ENCODE measurements around the gene TIMELESS.
"Not testable (repeated sequence)": the region's sequence is repeated elsewhere in the genome, so short reads cannot be mapped to it uniquely, and the experiment has no call there.

Gene TIMELESS

DNA sequence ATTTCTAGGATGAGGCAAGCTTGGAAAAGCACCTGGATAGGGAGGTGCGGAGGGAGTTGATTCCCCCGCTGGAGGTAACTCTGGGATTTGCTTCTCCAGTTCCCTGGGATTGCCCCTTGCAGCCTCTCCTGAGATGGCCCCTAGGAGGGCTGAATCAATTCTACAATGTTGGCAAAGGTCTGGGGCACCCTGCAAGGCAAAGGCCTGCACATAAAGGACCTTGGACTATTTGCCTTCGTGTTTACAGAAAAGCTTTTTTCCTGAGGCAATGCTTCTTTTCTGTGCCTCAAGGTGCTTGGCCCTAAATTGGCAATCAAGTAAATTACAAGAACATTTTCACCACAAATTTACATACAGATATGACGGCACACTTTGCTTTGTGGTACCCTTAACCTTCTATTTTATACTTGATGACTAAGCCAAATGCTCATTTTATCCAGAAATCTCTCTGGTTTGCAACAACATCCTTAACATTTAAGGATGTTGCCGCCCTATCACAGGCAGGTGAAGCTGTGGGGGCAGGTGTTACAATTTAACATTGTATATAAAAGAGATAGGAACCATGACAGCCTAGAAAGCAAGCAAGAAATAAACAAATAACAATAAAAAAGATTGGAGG is 40.3 kb downstream of the TIMELESS start:
- DNase-seq (ENCODE audit: low spot score) = no peak

DNA sequence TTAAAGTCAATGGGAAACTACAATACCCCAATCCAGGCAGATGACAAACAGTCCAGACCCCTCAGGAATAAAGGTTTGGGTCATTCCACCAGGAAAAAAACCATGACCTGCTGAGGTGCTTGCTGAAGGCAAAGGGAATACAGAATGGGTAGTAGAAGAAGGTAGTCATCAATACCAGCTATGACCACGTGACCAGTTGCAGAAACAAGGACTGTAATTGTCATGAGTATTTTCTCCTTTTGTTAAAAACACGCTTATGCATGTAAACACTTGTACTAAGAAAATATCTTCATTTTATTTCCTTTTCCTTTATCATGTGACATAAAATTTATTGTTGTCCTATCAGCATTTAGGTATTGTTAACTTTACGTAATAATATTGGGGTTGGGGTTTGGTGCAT is 45.0 kb downstream of the TIMELESS start:
- DNase-seq (ENCODE audit: low spot score) = not testable (repeated sequence)

DNA sequence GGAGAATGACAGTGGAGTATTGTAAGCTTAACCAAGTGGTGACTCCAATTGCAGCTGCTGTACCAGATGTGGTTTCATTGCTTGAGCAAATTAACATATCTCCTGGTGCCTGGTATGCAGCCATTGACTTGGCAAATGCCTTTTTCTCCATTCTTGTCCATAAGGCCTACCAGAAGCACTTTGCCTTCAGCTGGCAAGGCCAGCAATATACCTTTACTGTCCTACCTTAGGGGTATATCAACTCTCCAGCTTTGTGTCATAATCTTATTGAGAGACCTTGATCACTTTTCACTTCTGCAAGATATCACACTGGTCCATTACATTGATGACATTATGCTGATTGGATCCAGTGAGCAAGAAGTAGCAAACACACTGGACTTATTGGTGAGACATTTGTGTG is 47.6 kb downstream of the TIMELESS start:
- DNase-seq (ENCODE audit: low spot score) = not testable (repeated sequence)

DNA sequence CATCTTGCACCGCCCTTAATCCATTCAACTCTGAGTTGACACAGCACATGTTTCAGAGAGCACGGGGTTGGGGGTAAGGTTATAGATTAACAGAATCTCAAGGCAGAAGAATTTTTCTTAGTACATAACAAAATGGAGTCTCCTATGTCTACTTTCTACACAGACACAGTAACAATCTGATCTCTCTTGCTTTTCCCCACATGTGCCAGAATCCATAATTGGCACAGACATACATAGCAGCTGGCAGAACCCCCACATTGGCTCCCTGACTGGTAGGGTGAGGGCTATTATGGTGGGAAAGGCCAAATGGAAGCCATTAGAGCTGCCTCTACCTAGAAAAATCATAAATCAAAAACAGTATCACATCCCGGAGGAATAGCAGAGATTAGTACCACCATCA is 48.1 kb downstream of the TIMELESS start:
- not testable (repeated sequence) for DNase-seq (ENCODE audit: low spot score)

DNA sequence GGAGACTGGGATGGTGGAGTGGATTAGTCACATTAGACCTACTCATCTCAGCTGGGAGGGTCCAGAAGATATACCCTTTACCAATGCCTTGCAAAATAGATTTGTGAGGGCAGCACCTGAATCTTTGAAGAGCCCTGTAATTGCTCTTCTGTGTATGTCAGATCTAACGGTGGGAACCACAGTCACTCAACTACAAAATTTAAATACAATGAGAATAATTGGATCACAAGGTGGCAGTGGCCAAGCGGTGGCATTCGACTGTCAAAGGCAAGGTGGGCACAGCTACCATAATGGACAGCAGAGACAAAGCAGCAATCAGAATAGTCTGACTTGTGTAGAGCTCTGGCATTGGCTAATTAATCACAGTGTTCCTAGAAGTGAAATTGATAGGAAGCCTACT is 49.8 kb downstream of the TIMELESS start:
- DNase-seq (ENCODE audit: low spot score) = not testable (repeated sequence)

DNA sequence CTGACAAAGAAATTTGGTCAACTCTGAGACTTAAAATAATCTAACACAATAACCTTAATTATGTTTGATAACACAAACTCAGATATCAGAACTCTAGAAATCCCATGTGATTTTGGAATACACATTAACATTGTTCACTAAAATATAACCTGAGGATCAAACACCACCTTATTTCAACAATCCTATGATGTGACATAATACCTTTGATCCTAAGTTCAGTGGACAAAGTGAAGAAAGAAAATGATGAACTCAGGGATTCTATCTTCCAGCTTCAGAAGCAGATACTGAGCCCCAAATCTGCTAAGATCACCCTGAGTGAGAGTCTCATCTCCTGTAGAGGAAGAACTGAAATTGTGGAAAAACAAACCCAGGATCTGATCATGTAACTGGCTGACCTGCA is 50.9 kb downstream of the TIMELESS start:
- no peak for DNase-seq (ENCODE audit: low spot score)

DNA sequence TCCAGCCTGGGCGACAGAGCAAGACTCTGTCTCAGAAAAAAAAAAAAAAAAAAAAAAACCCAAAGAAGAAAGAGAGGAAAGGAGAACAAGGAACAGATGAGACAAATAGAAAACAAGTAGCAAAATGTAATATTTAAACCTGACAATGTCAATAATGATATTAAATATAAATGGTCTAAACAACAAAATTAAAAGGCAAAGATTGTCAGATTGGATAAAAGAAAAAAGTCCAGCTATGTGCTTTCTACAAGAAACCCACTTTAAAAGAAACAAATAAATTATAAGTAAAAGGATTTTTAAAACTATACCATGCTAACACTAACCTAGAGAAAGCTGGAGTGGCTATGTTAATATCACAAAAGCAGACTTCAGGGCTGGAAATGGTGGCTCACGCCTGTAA is 56.9 kb downstream of the TIMELESS start:
- DNase-seq (ENCODE audit: low spot score) = no peak

DNA sequence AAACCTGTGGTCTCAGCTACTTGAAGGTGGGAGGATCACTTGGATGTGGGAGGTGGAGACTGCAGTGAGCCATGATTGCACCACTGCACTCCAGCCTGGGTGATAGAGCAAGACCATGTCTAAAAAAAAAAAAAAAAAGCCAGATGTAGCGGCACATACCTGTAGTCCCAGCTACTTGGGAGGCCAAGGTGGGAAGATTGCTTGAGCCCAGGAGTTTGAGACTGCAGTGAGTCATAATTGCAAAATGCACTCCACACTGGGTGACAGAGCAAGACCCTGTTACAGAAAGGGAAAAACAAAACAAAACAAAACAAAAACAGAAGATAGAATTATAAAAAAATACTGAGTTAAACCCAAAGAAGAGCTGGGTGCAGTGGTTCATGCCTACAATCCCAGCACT is 57.5 kb downstream of the TIMELESS start:
- DNase-seq (ENCODE audit: low spot score) = no peak

DNA sequence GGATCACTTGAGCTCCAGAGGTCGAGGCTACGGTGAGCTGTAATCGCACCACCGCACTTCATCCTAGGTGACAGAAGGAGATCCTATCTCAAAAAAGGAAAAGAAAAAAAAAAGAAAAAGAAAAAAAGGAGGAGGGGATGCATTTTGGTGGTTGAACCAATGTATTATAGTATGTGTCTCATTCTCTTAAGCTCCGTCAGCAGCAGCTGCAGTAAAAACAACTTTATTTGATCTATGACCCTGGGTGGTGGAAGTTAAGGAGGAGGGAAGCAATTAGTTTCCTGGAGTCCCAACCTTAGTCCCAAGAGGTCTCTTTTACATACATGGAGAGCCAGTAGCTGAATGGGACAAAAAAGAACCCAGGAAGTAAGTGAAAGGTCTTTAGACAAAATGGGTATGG is 59.8 kb downstream of the TIMELESS start:
- no peak for DNase-seq (ENCODE audit: low spot score)

DNA sequence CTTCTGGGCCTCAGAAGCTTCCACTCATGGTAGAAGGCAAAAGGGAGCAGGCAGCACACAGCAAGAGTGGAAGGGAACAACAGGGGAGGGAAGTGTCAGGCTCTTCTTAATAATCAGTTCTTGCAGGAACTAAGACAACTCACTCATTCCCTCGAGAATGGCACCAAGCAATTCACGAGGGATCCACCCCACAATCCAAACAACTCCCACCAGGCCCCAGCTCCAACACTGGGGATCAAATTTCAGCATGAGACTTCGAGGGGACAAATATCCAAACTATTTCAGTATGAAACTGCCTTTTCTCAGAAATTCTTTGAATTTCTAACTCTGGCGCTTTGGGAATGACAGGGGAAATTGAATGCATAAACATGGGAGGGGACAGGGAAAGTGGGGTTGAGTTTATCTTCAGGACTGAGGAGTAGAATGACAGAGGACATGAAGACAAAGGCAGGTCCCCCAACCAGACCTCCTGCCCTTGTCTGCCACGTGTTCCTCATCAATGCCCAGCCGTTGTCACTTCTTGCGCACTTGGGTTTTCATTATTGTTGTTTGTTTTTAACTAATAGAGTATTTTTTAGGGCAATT is 62.0 kb downstream of the TIMELESS start:
- DNase-seq (ENCODE audit: low spot score) = no peak

DNA sequence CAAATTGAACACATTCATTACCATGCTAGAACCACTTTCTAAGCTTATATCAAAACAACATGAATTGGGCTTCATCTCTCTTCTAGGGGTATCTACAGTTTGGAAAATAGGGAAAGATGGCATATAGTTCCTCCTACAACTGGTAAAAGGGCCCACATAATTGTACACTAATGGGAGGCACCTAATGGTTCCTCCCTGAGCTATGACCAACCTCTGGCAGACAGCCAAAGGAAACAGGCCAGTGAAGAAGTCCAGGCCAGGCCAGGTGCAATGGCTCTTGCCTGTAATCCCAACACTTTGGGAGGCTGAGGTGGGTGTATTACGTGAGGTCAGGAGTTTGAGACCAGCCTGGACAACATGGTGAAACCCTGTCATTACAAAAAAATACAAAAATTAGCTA is 63.4 kb downstream of the TIMELESS start:
- no peak for DNase-seq (ENCODE audit: low spot score)

DNA sequence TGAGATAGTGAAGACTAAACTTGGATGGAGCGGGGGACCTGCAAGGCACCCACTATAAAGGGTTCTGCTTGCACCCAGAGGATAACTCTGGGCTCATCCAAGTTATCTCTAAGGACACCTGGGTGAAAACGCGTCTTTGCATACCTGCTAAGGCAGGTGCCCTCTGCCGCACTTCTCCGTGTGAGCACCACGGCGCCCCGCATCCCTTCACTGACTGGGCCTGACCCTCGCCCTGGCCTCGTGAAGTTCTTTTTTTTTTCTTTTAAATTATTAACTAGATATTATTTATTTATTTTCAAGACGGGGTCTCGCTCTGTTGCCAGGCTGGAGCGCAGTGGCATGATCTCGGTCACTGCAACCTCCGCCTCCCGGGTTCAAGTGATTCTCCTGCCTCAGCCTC is 66.6 kb downstream of the TIMELESS start:
- no peak for DNase-seq (ENCODE audit: low spot score)

DNA sequence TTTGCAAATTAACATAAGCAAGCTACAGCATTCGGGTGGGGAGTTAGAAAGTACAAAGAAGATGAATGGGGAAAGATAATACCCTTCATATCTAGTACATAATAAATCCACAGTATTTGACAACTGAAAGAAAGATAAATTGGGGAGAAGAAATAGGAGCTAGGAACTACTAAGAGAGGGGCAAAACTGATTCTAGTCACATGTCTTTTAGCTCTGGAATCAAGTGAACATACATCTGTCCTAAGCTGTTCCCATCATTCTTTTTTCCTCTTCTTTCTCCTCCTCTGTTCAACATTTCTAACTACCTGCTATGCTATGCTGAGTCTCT is 71.3 kb downstream of the TIMELESS start:
- no peak for DNase-seq (ENCODE audit: low spot score)

DNA sequence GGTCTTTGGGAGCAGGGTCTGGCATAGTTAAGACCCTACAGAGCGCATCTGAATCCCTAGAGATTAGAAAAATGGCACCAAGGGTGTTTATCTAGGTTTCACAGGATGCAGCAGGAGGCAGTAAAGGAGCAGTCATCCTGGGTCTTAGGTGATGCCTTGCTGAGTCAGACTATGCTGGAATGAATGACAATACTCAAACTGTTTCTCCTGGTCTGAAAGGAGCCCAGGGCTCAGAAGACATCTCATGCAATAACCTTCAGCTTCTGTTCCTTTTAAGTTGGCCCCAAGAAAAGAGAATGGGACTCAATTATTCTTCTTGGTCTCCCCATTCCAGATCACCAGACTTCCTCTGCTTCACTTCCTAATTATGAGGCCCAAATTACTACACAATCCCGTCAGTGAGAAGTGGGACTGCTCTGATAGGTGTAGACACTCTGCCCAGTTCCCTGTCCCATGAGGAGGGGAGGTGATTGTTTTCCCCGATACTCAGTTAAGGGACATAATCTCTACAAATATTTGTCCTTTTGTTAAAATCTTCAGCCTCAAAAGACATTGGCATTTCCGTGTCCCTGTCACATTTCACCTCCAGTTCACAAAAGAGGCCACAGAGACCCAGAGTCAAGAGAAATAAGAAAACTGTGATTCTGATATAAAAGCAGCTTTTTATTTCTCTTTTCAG is 71.8 kb downstream of the TIMELESS start:
- DNase-seq (ENCODE audit: low spot score) = no peak

DNA sequence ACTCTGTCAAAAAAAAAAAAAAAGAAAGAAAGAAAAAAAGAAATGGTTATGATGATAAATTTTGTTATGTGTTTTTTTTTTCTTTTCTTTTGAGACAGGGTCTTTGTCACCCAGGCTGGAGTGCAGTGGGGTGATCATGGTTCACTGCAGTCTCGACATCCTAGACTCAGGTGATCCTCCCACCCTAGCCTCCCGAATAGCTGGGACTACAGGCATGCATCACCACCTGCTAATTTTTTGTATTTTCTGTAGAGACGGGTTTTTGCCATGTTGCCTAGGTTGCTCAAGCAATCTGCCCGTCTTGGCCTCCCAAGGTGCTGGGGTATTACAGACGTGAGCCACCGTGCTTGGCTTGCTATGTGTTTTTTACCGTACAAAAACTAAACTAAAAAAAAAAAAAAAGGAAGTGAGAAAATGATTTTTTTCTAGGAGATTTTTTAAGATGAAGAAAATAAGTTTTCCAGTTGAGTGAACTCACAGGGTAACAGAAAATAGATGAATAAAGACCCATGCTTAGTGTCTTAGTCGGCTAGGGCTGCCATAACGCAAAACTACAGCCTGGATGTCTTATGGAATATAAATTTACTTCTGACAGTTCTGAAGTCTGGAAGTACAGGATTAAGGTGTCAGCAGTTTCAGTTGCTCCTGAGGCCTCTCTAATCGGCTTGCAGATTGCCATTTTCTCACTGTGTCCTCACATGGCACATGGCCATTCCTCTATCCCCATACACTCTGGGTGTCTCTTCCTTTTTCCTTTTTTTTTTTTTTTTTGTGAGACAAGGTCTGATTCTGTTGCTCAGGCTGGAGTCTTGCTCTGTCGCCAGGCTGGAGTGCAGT is 73.4 kb downstream of the TIMELESS start:
- DNase-seq (ENCODE audit: low spot score) = no peak

DNA sequence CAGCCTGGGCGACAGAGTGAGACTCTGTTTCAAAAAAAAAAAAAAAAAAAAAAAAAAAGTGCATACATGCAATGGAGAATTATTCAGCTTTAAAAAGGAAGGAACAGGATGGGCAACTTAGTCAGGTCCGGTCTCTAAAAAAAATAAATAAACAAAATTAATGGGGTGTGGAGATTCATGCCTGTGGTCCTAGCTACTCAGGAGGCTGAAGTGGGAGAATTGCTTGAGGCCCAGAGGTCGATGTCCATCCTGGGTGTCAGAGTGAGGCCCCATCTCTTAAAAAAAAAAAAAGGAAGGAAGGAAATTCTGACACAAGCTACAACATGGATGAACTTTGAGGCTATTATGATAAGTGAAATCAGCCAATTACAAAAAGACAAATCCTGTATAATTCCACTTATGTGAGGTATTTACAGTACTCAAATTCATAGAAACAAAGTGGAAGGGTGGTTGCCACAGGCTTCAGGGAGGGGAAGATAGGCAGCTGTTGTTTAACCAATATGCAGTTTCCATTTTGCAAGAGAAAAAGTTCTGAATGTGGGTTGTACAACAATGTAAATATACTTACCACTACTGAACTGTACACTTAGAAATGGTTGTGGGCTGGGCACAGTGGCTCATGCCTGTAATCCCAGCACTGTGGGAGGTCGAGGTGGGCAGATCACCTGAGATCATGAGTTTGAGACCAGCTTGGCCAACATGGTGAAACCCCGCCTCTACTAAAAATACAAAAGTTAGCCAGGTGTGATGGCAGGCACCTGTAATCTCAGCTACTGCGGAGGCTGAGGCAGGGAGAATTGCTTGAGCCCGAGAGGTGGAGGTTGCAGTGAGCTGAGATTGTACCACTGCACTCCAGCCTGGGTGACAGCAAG is 74.3 kb downstream of the TIMELESS start:
- no peak for DNase-seq (ENCODE audit: low spot score)

DNA sequence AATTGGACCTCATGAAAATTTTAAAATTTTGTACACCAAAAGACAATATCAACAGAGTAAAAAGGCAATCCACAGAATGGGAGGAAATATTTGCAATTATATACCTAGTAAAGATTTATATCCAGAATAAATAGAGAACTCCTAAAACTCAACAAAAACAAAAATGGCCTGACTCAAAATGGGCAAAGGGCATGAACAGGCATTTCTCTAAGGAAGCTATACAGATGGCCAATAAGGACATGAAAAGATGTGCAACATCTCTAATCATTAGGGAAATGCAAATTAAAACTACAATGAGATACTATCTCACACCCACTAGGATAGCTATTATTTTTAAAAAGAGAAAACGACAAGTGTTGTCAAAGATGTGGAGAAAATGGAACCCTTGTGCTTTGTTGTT is 75.7 kb downstream of the TIMELESS start:
- no peak for DNase-seq (ENCODE audit: low spot score)

DNA sequence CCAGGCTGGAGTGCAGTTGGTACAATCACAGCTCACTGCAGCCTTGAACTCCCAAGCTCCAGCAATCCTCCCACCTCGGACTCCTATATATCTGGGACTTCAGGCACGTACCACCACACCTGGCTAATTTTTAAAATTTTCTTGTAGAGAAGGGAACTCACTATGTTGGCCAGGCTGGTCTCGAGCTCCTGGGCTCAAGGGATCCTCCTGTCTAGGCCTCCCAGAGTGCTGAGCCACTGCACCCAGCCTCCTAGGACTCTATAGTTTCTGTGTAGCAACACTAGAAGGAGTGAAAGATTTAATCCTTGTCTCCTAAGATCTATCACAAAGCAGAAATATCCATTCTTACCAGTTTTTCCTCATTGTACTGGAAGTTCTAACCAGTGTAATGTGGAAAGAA is 82.3 kb downstream of the TIMELESS start:
- DNase-seq (ENCODE audit: low spot score) = no peak
